Chondrocyte (in vitro differentiated cells): ENCODE results near the gene PRKAG2. TPM values are rescaled to one million over a fixed set of nuclear protein-coding genes. Genes with fewer than 3 reads are reported as not detected.

ENCODE experiments used
- DNase-seq: peaks from one replicate; pipeline ENCODE4 v3.0.0; 2021; ENCODE audit warnings: mixed read lengths, low spot score
- H3K27ac Mint-ChIP-seq: one replicate; pipeline ENCODE4 v1.8.0; 2021; ENCODE audit warnings: mild to moderate bottlenecking, moderate library complexity, mixed read lengths; ENCODE audit not compliant: unreplicated experiment
- H3K27me3 Mint-ChIP-seq: 2 replicates; pipeline ENCODE4 v1.8.0; 2021; ENCODE audit warnings: low read depth, mixed read lengths
- H3K36me3 Mint-ChIP-seq: 2 replicates; pipeline ENCODE4 v1.8.0; 2021; ENCODE audit warnings: low read depth, mixed read lengths
- H3K4me1 Mint-ChIP-seq: 2 replicates; pipeline ENCODE4 v1.8.0; 2021; ENCODE audit warnings: low read depth, mild to moderate bottlenecking, mixed read lengths
- H3K4me3 Mint-ChIP-seq: one replicate; pipeline ENCODE4 v1.8.0; 2021; ENCODE audit warnings: mild to moderate bottlenecking, moderate library complexity, mixed read lengths; ENCODE audit not compliant: unreplicated experiment
- H3K9me3 Mint-ChIP-seq: 2 replicates; pipeline ENCODE4 v1.8.0; 2021; ENCODE audit warnings: low read depth, mixed read lengths
- total RNA-seq: library from RNA; stranded (reverse); gene quantifications from 3 replicates; pipeline ENCODE4 v1.2.1, GENCODE V29; 2021
- TF ChIP-seq, protein P1 (sequence below): fragments of 200-600 bp; sonication (generic); IDR thresholded peaks from 2 replicates; pipeline ENCODE4 v1.5.0; 2021; ENCODE audit warnings: antibody characterized with exemption, mild to moderate bottlenecking, moderate library complexity

PRKAG2 gene
- total RNA-seq, 1 donor from 2014 or later: 35.4 TPM

DNA sequence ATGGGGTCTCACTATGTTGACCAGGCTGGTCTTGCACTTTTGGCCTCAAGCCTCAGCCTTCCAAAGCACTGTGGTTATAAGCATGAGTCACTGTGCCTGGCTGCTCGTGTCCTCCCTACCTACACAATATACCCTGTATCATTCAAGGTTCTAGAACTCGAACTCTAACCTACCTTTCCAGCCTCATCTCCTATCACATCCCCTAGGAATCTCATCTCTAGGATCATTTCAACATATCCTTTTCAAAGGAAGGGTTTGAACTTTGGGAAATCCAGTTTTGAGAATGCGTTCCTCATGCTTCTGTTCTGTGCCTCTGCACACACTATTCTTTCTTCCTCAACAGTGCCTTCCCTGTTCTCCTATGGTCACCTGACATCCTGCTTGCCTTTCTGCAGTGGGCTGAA, 269.4 kb downstream of the PRKAG2 start:
- no peak for DNase-seq
- TF ChIP-seq, protein P1, sequence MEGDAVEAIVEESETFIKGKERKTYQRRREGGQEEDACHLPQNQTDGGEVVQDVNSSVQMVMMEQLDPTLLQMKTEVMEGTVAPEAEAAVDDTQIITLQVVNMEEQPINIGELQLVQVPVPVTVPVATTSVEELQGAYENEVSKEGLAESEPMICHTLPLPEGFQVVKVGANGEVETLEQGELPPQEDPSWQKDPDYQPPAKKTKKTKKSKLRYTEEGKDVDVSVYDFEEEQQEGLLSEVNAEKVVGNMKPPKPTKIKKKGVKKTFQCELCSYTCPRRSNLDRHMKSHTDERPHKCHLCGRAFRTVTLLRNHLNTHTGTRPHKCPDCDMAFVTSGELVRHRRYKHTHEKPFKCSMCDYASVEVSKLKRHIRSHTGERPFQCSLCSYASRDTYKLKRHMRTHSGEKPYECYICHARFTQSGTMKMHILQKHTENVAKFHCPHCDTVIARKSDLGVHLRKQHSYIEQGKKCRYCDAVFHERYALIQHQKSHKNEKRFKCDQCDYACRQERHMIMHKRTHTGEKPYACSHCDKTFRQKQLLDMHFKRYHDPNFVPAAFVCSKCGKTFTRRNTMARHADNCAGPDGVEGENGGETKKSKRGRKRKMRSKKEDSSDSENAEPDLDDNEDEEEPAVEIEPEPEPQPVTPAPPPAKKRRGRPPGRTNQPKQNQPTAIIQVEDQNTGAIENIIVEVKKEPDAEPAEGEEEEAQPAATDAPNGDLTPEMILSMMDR: no peak
- Mint-ChIP-seq H3K4me1 (peaks cover 4% of the 10 kb centered on the region), H3K9me3 (no peaks in the 10 kb centered on the region), H3K4me3 (no peak overlapping the region), H3K27me3 (no peaks in the 10 kb centered on the region), H3K27ac (peak overlapping the region; percentile 69), H3K36me3 (peaks cover 2% of the 10 kb centered on the region)

DNA sequence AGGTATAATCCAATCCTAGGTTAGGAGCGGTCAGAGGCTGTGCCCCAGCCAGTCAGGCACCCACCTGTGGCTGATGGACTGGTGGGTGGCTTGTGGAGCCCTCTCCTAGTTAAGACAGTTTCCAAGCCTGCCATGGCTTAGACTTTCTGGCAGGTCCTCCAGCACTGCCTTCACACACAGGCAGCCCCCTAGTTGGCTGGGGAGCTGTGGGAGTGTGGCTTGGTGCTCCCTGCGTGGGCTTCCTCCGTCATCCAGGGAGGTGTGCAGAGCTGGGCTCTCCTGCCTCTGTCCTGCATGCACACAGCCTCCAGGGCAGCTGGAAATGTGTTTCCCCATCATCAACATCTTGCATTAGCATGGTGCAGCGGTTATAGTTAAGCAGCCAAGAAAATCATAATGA, 273.0 kb downstream of the PRKAG2 start:
- H3K4me1 Mint-ChIP-seq: peaks cover 30% of the 10 kb centered on the region
- H3K27ac Mint-ChIP-seq: no peak overlapping the region
- H3K4me3 Mint-ChIP-seq: no peak overlapping the region
- no peaks in the 10 kb centered on the region for H3K9me3 Mint-ChIP-seq
- H3K27me3 Mint-ChIP-seq: no peaks in the 10 kb centered on the region
- no peak for DNase-seq
- peaks cover 2% of the 10 kb centered on the region for H3K36me3 Mint-ChIP-seq
- TF ChIP-seq, protein P1: no peak

DNA sequence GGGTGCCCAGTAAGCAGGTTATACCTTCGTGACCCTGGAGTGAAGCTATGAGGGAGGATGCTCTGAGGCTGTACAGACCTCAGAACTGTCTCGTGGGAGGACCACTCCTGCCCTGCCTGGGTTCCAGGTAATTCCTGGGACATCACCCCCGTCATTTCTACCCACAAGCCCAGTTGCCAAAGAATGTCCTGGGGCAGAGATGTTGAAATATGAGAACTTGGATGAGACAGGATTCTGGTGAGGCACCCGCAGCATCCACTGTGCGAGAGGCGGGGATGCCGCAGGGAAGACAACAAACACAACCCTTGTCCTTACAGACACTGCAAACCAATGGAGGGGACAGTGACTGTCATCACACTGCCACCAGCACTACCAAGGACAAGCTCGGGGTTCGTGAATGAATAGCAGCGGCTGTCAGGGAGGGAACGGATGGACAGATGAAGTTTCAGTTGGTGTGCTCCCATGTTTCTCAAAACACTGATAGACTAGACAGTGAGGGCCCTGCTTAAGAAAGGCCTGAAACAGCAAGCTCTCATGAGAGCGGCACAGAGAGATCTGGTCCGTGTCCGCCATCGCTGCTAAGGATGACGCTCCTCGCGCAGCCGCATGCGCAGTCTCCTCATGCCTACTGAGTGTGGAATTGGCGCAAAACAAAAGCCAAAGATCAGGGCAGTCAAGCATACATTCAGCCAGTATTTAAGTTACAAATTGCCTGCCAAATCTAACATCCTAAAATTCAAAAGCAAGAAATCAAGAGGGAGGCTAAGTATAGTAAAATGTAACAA, 275.2 kb downstream of the PRKAG2 start:
- DNase-seq: no peak
- Mint-ChIP-seq H3K36me3 (peaks cover 2% of the 10 kb centered on the region), H3K27ac (peak overlapping the region; percentile 47), H3K4me1 (peaks cover 44% of the 10 kb centered on the region), H3K27me3 (no peaks in the 10 kb centered on the region), H3K4me3 (no peak overlapping the region), H3K9me3 (no peaks in the 10 kb centered on the region)
- TF ChIP-seq, protein P1: no peak

DNA sequence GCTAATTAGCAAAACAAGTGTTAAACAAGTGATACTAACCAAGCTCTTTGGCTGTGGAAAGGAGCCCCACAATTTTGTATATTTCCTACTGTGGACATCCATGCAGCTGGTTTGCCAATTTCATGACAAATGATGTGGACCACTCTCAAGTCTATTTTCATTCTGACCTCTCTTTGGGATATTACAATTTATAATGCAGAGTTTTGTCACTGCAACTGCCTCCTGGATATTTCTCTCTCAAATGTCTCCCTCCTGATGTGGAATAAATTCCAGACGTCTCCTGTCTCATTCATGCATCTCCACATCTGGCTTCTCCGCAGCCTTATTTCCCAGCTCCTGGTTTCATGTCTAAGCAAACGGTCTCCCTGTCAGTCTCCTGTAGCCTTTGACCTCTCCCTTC, 276.6 kb downstream of the PRKAG2 start:
- Mint-ChIP-seq H3K9me3 (no peaks in the 10 kb centered on the region), H3K36me3 (peaks cover 2% of the 10 kb centered on the region), H3K27me3 (no peaks in the 10 kb centered on the region), H3K4me3 (no peak overlapping the region), H3K4me1 (peaks cover 46% of the 10 kb centered on the region), H3K27ac (peak overlapping the region; percentile 86)
- TF ChIP-seq, protein P1: no peak
- no peak for DNase-seq

DNA sequence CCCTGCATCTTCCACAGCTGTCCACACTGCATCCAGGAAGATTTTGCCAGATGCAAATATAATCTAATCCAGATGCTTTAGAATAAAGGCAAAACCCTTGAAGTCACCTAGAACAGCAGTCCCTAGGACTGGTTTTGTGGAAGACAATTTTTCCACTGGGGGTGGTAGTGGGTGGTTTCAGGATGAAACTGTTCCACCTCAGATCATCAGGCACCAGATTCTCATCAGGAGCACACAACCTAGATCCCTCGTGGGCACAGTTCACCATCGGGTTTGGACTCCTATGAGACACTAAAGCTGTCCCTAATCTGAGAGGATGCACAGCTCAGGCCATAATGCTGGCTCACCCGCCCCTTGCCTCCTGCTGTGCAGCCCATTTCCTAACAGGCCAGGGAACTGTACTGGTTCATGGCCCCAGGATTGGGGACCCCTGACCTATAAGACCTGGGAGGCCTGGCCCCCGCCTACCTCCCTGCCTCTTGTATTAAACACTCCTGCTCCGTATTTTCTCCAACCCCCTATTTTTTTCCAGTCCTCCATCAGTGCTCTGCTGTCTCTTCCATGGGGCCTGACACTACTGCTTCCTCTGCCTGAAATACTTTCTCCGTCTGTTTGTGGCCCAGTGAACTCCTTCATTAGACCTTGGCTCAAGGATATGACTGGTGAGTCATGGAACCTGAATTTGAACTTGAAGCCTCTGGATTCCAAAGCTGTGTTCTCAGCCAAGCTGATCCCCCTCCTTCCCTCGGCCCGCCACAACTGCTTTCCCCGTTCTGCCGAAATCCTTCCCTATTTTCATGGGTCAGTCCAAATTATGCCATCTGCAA, 277.3 kb downstream of the PRKAG2 start:
- Mint-ChIP-seq H3K4me3 (peak overlapping the region; percentile 11), H3K27ac (peak overlapping the region; percentile 86), H3K4me1 (peaks cover 49% of the 10 kb centered on the region), H3K36me3 (peaks cover 2% of the 10 kb centered on the region), H3K9me3 (no peaks in the 10 kb centered on the region), H3K27me3 (no peaks in the 10 kb centered on the region)
- DNase-seq: no peak
- TF ChIP-seq, protein P1: peak; percentile 5
